Measurements from ENCODE around the gene LMNTD2.

Gene LMNTD2, protein sequence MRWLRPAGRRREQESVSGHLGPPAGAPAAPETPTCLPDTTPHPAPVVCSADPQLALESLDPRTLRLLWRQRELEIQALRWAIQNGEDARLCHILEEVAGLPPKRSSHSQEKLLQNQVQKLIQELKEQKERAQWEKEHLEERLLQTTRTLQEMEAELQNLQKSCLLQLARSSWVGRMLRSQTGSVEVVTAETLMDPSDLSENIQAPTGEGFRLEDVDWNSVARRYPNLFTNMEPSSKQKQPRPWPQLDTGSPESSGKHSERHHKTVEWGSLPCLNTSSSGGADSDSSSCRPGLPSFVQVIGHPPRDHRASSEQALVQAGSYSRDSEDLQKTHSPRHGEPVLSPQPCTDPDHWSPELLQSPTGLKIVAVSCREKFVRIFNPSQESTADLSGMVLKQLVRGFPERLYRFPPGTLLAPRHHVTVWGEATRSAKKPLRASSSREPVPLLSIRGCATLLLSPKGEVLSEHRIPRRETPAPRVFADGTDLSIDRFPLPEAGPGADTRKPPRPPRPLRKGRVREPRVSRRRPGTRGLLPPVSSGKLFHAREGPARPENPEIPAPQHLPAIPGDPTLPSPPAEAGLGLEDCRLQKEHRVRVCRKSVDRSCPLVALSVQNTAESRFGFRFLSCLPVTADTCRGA

DNA sequence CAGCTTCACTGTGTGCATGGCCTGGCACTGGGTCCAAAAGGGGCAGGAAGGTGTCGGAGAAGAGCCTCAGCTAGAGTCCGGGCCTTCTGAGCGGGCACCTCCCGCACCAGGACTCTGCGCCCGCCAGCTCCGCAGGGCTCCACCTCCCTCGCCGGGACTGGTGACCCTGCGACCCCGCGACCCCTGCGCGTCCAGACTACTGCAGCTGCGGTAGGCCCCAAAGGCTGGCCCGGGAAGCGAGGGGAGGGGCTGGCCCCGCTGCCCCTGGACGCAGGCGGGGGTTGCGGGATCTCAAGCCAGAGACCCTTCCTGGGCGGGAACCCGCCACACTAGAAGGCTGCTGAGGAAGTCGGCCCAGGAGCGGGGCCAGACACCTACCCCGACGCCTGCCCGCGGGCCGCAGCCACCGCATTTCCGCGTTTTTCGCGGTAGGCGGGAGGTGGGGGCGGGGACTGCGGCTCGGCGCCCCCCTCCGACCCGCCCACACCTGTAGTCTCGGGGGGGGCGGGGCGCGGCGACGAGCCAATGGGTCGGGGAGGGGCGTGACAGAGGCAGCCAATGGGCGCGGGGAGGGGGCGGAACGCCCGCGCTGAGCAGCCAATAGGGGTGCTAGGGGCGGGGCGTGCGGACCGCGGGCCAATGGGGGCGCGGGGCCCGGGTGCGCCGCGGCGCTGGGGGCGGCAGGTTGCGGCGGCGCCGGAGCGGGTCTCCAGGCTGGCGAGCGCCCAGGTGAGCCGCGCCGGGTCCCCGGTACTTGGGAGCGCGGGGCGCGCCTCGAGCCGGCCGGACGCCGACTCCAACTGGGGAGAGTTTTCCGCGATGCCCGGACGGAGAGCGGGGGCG, at the start of gene LMNTD2, which contains the start of gene RASSF7:
Gene LMNTD2, minus strand, starts transcription at position 434 of the 843 bp plus-strand sequence. Its CDS starts 22 bp downstream, at position 412.
Gene RASSF7, plus strand, starts transcription at position 666 of the 843 bp plus-strand sequence. CDS start 799 bp downstream, outside the sequence.
- peak; percentile 74 for DNase-seq (ENCODE audit: low spot score)

DNA sequence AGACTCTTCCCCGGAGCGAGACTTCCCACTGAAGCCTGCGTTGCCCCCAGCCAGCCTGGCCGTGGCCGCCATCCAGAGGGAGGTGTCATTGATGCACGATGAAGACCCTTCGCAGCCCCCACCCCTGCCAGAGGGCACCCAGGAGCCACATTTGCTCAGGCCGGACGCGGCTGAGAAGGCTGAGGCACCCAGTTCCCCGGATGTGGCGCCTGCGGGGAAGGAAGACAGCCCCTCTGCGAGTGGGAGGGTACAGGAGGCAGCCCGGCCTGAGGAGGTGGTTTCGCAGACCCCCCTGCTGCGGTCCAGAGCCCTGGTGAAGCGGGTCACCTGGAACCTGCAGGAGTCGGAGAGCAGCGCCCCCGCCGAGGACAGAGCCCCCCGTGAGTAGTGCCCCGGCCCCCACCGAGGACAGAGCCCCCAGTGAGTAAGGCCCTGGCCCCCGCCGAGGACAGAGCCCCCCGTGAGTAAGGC, 48.8 kb upstream of the LMNTD2 start:
- DNase-seq (ENCODE audit: low spot score), result no peak

DNA sequence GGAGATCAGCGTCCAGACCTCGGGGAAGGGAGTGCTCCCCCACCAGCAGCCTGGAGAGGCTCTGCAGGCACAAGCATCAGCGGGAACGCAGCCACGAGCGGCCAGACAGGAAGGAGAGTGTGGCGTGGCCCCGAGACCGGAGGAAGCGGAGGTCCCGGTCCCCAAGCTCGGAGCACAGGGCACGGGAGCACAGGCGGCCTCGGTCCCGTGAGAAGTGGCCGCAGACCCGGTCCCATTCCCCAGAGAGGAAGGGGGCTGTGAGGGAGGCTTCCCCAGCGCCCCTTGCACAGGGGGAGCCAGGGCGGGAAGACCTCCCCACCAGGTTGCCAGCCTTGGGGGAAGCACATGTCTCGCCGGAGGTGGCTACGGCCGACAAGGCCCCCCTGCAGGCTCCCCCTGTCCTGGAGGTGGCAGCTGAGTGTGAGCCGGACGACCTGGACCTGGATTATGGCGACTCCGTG, 48.3 kb upstream of the LMNTD2 start:
- DNase-seq (ENCODE audit: low spot score), result no peak

DNA sequence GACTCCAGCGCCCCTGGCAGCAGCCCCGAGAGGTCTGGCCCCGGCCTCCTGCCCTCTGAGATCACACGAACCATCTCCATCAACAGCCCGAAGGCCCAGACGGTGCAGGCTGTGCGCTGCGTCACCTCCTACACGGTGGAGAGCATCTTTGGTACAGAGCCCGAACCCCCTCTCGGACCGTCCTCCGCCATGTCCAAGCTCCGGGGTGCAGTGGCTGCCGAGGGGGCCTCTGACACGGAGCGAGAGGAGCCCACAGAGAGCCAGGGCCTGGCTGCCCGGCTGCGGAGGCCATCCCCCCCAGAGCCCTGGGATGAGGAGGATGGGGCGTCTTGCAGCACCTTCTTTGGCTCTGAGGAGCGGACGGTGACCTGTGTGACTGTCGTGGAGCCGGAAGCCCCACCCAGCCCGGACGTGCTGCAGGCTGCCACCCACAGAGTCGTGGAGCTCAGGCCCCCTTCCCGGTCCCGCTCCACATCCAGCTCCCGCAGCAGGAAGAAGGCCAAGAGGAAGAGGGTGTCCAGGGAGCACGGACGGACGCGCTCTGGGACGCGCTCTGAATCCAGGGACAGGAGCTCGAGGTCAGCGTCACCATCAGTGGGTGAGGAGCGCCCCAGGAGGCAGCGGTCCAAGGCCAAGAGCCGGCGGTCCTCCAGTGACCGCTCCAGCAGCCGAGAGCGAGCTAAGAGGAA, 47.6 kb upstream of the LMNTD2 start:
- no peak for DNase-seq (ENCODE audit: low spot score)

DNA sequence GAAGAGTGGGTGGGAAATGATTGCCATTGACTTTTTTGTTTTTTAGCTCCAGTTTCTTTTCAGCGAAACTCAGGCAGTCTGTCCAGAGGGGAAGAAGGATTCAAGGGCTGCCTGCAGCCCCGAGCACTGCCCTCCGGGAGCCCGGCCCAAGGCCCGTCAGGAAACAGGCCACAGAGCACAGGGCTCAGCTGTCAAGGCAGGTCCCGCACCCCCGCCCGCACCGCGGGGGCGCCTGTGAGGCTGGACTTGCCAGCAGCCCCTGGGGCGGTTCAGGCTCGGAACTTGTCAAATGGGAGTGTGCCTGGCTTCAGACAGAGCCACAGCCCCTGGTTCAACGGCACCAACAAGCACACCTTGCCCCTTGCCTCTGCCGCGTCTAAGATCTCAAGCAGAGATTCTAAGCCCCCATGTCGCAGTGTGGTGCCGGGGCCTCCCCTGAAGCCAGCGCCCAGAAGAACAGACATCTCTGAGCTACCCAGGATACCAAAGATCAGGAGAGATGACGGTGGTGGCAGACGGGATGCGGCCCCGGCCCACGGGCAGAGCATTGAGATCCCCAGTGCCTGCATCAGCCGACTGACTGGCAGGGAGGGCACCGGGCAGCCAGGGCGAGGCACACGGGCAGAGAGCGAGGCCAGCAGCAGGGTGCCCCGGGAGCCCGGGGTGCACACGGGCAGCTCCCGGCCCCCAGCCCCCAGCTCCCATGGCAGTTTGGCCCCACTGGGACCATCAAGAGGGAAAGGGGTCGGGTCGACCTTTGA, 46.7 kb upstream of the LMNTD2 start:
- DNase-seq (ENCODE audit: low spot score), result no peak

DNA sequence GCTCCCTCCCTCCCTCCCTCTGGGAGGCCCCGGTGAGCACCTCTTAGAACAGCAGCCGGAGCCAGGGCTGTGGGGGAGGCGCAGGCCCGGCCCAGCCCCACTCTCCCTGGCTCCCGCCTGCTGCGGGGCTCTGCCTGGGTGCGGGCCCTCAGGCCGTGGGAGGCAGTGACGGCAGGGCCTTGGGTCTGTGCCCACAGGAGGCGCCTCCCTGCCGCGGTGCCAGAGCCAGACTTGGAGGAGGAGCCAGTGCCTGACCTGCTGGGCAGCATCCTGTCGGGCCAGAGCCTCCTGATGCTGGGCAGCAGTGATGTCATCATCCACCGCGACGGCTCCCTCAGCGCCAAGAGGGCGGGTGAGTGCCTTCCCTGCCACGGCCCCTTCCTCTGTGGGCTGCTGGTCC, 45.7 kb upstream of the LMNTD2 start:
- DNase-seq (ENCODE audit: low spot score), result no peak

DNA sequence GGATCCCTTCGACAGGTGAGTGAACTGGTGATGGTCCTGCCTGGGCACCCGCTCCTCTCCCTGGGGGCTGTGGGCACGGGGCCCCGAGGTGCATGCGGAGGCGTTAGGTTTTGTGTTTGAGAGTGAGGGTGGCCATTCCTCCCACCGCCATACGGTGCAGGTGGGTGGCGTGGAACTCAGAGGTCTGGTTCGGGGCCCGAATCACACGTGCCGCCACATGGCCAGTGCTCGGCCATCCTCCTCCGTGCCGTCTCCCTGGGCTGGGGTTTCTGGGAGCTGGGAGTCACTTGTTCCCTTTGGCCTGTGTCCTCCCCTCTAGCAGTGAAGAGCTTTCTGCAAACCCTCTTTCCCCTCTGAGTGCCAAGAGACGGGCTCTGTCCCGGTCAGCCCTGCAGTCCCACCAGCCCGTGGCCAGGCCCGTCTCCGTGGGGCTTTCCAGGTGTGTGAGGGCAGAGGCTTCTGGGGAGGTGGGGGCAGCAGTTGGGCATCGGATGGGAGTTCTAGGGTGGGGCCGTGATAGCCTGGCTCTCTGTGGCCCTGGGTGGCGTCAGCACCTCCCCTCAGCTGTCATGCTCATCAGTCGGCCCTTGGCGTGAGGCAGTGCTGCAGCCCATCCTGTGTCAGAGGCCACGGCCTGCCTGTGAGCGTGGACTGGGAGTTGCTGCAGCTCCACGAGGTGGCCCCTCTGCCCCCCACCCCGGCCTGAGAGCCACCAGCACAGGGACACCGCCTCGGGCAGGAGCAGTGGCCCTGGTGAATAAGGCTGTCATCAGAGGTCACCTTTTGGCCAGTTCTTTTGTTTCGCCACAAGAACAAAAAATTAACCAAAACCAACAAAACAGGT, 45.0 kb upstream of the LMNTD2 start:
- no peak for DNase-seq (ENCODE audit: low spot score)

DNA sequence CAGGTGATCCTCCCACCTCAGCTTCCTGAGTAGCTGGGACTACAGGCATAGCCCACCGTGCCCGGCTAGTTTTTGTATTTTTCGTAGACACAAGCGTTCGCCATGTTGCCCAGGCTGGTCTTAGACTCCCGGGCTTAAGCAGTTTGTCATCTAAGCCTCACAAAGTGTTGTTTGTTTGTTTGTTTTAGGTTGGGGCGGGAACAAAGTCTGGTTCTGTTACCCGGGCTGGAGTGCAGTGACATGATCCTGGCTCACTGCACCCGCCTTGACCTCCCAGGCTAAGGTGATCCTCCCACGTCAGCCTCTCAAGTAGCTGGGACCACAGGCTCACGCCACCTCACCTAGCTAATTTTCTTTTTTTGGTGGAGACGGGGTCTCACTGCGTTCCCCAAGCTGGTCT, 42.6 kb upstream of the LMNTD2 start:
- DNase-seq (ENCODE audit: low spot score), result no peak

DNA sequence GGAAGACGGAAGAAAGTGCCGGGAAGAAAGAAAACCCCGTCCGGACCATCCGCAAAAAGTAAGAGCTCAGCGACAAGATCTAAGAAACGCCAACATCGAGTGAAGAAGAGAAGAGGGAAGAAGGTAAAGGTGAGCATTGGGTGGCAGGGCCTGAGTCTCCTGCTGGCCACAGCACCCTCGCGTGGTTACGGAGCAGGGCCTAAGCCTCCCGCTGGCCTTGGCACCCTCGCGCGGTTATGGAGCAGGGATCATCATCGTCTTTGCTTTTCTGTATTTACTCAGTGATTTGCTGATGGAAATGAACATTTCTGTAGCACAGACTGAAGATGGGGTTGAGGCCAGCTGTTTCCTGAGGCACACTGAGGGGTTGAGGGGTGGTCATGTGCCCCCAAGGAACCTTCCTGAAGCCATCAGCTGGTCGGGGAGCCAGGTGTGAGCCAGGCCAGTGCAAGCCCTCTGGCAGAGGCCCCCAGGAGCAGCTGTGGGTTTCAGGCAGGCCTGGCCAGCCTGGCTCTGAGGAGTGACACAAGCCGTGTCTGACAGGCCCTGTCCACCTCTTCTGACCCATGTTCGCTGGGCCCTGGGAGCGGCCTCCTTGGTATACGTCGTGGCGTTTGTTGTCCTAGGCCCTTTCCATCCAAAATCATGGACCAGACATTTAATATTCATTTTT, 41.2 kb upstream of the LMNTD2 start:
- DNase-seq (ENCODE audit: low spot score), result no peak

DNA sequence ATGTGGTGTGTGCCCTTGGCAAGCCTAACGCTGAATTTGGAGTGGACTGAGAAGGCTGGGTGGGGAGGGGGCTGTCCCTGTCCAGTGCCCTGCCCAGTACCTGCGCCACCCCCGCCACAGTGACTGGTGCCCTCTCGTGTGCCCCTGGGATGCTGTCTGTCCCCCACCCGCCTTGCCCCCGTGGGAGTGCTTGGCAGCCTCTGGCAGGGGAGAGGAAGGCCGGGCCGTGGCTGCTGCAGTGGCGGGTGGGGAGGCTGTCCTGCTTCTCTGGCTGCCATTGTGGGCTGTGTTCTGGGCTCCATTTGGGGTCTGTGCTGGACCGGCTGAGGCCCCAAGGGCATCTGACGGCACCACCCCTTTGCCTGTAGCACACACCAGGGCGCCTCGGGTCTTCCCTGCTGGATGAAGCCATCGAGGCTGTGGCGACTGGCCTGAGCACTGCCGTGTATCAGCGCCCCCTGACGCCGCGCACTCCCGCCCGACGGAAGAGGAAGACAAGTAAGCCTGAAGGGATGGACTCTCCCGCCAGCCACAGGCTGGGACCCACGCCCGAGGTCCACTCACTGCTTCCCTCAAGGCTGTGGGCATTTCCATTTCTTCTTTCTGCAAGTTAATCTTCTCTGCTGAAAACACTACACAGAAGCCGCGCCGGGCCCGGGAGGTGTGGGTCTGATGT, 37.6 kb upstream of the LMNTD2 start:
- DNase-seq (ENCODE audit: low spot score), result no peak

DNA sequence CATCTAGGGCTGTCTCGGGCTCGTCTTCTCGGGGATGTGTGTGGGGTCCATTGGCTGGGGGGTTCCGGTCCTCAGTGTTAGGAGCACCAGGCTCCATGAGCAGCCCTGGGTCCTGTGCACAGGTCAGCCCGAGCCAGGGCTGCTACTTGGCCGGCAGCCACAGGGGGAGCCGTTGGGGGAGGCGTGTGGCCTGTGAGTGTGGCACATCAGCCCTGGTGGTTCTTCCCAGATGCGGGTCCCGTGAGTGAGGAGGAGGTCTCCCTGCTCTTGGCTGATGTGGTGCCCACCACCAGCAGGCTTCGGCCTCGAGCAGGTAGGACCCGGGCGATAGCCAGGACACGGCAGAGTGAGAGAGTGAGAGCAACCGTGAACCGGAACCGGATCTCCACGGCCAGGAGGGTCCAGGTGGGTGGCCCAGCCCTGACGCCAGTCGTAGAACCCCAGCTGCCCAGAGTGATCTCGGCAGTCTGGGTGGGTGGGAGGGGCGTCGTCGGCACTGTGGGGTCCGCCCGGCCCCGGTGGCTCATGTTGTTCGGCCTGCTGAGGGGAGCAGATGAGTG, 36.7 kb upstream of the LMNTD2 start:
- DNase-seq (ENCODE audit: low spot score), result no peak

DNA sequence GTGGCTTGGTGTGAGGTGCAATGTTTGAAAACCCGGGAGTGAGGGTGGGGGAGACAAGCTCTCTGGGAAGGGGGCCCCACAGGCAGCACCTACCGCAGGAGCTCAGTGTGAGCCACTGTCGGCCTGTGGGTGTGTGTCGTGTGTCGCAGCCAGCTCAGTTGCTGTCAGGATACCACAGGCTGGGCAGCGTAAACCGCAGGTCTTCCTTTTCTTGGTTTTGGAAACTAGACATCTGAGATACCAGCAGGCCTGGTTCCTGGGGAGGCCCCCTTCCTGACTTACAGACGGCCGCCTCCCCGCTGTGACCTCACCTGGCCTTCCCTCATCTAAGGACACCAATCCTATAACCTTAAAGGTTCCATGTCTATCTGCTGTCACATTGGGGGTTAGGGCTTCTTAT, 35.8 kb upstream of the LMNTD2 start:
- DNase-seq (ENCODE audit: low spot score), result no peak

DNA sequence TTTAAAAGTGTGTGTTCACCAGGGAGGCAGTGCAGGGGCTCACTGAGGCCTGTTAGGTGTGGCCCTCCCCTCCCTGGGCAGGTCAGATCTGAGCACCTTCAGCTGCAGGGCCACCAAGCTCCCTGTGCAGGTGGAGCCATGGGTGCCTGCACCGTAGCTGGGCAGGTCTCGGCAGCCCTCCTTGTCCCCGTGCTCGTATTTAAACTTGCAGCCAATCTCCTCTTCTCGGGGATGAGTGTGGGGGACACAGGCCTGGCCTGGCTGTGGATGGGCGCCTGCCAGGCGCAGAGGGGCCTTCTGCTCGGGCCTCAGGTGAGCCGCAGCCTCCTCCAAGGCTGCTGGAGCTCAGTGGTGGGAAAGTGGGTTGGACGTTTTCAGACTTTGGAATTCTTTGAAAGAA, 34.9 kb upstream of the LMNTD2 start:
- no peak for DNase-seq (ENCODE audit: low spot score)

DNA sequence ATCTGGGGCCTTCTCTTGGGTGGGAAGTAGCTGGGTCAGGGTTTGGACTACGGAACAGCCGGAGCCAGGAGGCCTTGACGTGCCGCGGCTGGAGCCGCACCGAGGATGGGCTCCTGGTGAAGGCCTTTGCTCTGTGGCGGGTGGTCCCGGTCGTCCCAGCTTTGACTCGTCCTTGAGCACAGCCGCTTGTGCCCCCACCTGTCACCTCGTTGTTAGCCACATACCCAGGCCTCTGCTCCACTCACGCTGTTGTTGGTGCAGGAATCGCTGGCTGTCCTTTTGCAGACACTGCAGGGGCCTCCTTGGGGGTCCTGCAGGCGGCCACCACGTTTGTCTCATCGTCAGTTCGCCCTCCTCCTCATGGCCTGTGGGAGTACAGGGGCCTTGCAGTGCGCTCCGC, 32.8 kb upstream of the LMNTD2 start:
- no peak for DNase-seq (ENCODE audit: low spot score)

DNA sequence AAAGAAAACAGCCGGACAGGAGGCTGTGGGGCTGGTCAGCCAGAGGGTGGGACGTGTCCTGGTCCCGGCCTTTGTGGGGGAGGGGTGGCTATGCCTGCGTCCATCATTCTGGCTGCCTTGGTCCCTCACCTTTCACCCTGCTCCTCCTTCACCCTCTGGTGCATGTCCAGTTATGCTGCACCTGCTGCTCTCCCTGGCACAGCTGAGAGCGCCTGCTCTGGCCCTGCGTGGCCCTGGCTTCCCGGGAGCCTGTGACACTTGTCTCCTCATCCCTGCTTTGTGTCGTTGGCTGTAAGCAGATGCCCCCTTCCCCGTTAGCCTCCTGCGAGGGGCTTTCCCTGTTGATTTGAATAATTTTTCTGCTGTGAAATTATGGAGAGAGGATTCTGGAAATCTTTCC, 32.4 kb upstream of the LMNTD2 start:
- no peak for DNase-seq (ENCODE audit: low spot score)

DNA sequence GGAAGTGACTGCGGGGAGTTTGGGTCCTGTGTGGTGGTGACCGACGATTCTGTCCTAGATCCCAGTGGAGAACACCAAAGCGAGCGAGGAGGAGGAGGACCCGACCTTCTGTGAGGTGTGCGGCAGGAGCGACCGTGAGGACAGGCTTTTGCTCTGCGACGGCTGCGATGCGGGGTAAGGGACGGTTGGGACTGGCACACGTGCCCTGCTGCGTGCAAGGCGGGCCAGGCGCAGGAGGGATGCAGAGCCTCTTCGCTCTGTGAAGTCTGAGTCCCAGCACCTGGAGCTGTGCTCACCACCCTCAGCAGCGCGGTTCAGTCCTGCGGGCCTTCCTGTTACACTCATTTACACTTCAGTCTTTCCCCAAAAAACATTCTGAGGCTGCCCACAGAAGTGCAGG, 32.0 kb upstream of the LMNTD2 start:
- no peak for DNase-seq (ENCODE audit: low spot score)

DNA sequence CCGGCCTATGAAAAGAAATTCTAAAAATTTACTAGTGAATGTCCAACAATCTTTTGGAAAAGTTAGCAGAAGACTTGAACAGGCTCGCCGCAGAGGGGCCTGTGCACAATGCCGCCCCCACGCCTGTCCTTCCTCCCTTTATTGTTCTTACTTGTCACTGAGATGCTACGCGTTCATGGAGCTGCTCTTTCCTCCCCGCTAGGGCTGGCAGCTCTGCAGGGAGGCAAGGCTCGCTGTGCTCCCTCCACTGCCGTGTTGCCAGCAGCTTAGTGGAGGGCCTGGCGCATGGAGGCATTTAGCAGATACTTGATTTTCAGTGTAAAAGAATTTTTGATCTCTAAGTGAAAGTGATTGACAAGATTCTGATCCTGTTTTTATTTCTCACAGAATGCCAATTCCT, 30.5 kb upstream of the LMNTD2 start:
- DNase-seq (ENCODE audit: low spot score), result no peak

DNA sequence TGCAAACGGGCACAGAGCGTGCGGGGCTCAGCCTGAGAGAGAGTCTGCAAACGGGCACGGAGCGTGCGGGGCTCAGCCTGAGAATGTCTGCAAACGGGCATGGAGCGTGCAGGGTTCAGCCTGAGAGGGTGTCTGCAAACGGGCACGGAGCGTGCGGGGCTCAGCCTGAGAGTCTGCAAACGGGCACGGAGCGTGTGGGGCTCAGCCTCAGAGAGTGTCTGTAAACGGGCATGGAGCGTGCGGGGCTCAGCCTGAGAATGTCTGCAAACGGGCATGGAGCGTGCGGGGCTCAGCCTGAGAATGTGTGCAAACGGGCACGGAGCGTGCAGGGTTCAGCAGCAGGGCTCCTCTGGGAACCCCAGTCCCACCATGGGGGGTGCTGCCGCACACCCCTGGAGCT, 29.3 kb upstream of the LMNTD2 start:
- DNase-seq (ENCODE audit: low spot score), result no peak

DNA sequence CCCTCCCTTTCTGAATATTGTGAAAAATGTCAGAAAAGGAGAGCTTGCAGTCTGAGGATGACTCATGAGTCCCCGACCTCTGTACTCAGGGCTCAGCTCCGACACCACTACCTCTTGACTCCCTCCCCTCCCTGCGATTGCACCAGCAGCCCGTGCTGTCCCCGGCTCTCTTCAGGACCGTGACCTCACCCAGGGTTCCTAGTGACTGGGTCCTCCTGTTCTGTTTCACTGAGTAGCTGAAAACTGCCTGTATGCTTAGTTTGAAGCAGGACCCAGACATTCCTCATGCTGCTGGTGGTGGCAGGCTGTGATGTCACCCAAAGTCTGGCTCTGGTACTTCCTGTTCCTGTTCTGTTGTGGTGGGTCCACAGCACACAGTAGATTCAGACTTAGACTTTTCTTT, 27.4 kb upstream of the LMNTD2 start:
- DNase-seq (ENCODE audit: low spot score), result peak; percentile 68
